ENCODE data around the gene PDE11A.

DNA sequence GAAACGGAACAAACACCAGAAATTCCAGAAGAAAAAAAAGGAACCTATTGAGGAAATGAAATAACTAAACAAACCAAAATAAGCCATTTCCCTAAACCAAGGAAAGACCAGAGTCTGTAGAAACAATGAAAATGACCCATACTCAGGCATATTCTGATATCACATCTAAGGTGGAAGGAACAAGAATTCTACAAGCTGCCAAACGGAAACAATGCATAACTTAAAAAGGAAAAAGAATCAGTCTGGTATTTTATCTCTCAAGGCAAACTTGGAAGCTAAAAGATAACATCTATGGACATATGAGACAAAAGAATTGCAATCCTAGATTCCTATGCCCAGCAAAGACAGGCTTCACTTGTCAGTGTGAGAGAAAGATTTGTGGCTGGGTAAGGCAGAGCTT is 326.2 kb downstream of the PDE11A start:
- TF ChIP-seq EZH2phosphoT487 (IDR thresholded peaks at IDR 0.05; ENCODE audit: insufficient read depth, low read depth) (no peak), EZH2 (IDR thresholded peaks at IDR 0.05; ENCODE audit: insufficient read depth, poor library complexity, severe bottlenecking) (no peak)

Data from GM23248 (cell line).